Measurements from ENCODE around the gene MAT2B. TPM values are rescaled to one million over a fixed set of nuclear protein-coding genes. Genes with fewer than 3 reads are reported as not detected.

Gene MAT2B
- total RNA-seq, 1 donor from 2014 or later, result 56.4 TPM

- H3K4me3 Mint-ChIP-seq, result no peak overlapping the region
- no peak overlapping the region for H3K27ac Mint-ChIP-seq
These were observed 37.4 kb downstream of the MAT2B start for GRCh38 chr5:163542771-163543170.

DNA sequence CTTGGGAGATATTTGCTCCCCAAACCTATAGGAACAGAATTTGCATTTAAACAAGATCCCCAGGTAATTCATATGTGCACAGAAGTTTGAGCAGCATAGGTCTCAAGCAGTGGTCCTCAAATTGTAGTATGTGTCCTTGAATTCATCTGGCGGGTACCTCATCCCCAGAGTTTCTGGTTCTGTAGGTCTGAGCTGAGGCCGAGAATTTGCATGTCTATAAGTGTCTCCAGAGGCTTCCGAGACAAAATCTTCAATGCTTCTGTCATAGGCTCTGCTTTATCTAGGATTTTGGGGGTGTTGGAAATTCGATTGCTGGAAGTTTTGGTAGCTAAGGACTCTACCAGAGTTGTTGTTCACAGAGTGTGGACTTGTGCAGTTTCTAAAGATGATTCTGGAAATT, 38.6 kb downstream of the MAT2B start:
- H3K36me3 Mint-ChIP-seq, result no peaks in the 10 kb centered on the region
- no peak overlapping the region for H3K27ac Mint-ChIP-seq
- H3K27me3 Mint-ChIP-seq, result peaks cover 4% of the 10 kb centered on the region
- H3K9me3 Mint-ChIP-seq, result no peaks in the 10 kb centered on the region
- no peak for DNase-seq (ENCODE audit: extremely low spot score, unreplicated experiment)
- no peak for TF ChIP-seq CTCF (conservative IDR thresholded peaks at IDR 0.05)
- H3K4me3 Mint-ChIP-seq, result no peak overlapping the region
- H3K4me1 Mint-ChIP-seq (ENCODE audit: unreplicated experiment), result no peaks in the 10 kb centered on the region

More at GRCh38 chr5:163542771-163543170, 37.4 kb downstream of the MAT2B start:
- Mint-ChIP-seq H3K36me3 (no peaks in the 10 kb centered on the region), H3K9me3 (no peaks in the 10 kb centered on the region), H3K27me3 (peaks cover 5% of the 10 kb centered on the region), H3K4me1 (ENCODE audit: unreplicated experiment) (no peaks in the 10 kb centered on the region)
- TF ChIP-seq CTCF (conservative IDR thresholded peaks at IDR 0.05), result no peak
- DNase-seq (ENCODE audit: extremely low spot score, unreplicated experiment), result no peak

- H3K36me3 Mint-ChIP-seq, result no peaks in the 10 kb centered on the region
- no peak for TF ChIP-seq CTCF (conservative IDR thresholded peaks at IDR 0.05)
- no peak overlapping the region for H3K27ac Mint-ChIP-seq
- H3K27me3 Mint-ChIP-seq, result peaks cover 4% of the 10 kb centered on the region
- no peaks in the 10 kb centered on the region for H3K9me3 Mint-ChIP-seq
- H3K4me3 Mint-ChIP-seq, result no peak overlapping the region
- DNase-seq (ENCODE audit: extremely low spot score, unreplicated experiment), result no peak
- no peaks in the 10 kb centered on the region for H3K4me1 Mint-ChIP-seq (ENCODE audit: unreplicated experiment)
These were observed 39.4 kb downstream of the MAT2B start for GRCh38 chr5:163544836-163545235.

DNA sequence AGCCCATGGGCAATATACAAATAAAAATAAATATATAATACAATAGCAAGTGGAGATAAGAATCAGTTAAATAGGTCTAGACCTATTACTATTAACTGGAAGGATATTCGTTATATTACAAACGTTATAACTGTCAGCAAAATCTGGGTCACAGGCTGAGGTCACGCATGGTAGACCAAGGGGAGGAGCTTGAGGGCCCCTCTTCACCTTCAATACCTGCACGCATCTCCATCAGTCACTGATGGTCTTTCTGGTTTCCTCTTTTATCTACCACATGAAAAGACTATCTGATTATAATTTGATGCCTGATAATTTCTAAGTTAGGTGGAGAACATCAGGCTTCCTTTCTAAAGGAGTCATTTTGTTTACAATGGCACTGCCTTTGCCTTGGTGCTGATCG, 43.2 kb downstream of the MAT2B start:
- no peaks in the 10 kb centered on the region for H3K4me1 Mint-ChIP-seq (ENCODE audit: unreplicated experiment)
- H3K4me3 Mint-ChIP-seq, result no peak overlapping the region
- DNase-seq (ENCODE audit: extremely low spot score, unreplicated experiment), result no peak
- no peaks in the 10 kb centered on the region for H3K9me3 Mint-ChIP-seq
- peaks cover 4% of the 10 kb centered on the region for H3K27me3 Mint-ChIP-seq
- H3K27ac Mint-ChIP-seq, result no peak overlapping the region
- no peaks in the 10 kb centered on the region for H3K36me3 Mint-ChIP-seq
- no peak for TF ChIP-seq CTCF (conservative IDR thresholded peaks at IDR 0.05)

GRCh38 chr5:163551156-163551555, 45.7 kb downstream of the MAT2B start:
- Mint-ChIP-seq H3K4me3 (no peak overlapping the region), H3K36me3 (no peaks in the 10 kb centered on the region), H3K4me1 (ENCODE audit: unreplicated experiment) (no peaks in the 10 kb centered on the region), H3K9me3 (no peaks in the 10 kb centered on the region), H3K27ac (no peak overlapping the region), H3K27me3 (no peaks in the 10 kb centered on the region)
- TF ChIP-seq CTCF (conservative IDR thresholded peaks at IDR 0.05), result no peak
- DNase-seq (ENCODE audit: extremely low spot score, unreplicated experiment), result no peak

- Mint-ChIP-seq H3K4me1 (ENCODE audit: unreplicated experiment) (no peaks in the 10 kb centered on the region), H3K27ac (no peak overlapping the region), H3K4me3 (no peak overlapping the region), H3K36me3 (no peaks in the 10 kb centered on the region), H3K27me3 (no peaks in the 10 kb centered on the region), H3K9me3 (peaks cover 4% of the 10 kb centered on the region)
- no peak for DNase-seq (ENCODE audit: extremely low spot score, unreplicated experiment)
- no peak for TF ChIP-seq CTCF (conservative IDR thresholded peaks at IDR 0.05)
These were observed 47.1 kb downstream of the MAT2B start for GRCh38 chr5:163552536-163552935.
